PC-3 (cell line): ENCODE results near the gene BMP4. TPM values are rescaled to one million over a fixed set of nuclear protein-coding genes. Genes with fewer than 3 reads are reported as not detected.

Experiments used
- ATAC-seq: fragments of 200-7000 bp; cut with Tn5 transposase; 2 replicates; pipeline ENCODE4 v1.9.1; 2020; ENCODE audit warnings: mild to moderate bottlenecking, moderate library complexity
- BruUV-seq: library from RNA; stranded (reverse); fragments of 400-500 nt; replicated peaks from 2 replicates; lab custom pipeline; 2021; lab: Mats Ljungman, UMichigan
- CTCF ChIA-PET: fragments of 300-600 bp; sonication (Branson Sonifier 250); formaldehyde crosslinking; loops from one replicate; lab custom pipeline; 2022; ENCODE audit warnings: antibody characterized with exemption; lab: Charles Lee
- POLR2A ChIA-PET: fragments of 300-600 bp; sonication (Branson Sonifier 250); formaldehyde crosslinking; loops from one replicate; lab custom pipeline; 2022; ENCODE audit warnings: antibody characterized with exemption; ENCODE audit not compliant: unreplicated experiment; lab: Charles Lee
- DNase-seq: peaks from one replicate; pipeline ENCODE4 v3.0.0-alpha.2; 2015
- H2AFZ ChIP-seq: fragments of 300-600 bp; sonication (generic); 2 replicates; pipeline ENCODE4 v1.6.0; 2016; ENCODE audit warnings: antibody characterized with exemption, low read length
- H3F3A ChIP-seq: fragments of 300-600 bp; sonication (generic); one replicate; pipeline ENCODE4 v1.6.0; 2017; ENCODE audit warnings: antibody characterized with exemption, low read length, control low read depth, mild to moderate bottlenecking; ENCODE audit not compliant: unreplicated experiment
- H3K27ac ChIP-seq: fragments of 300-600 bp; sonication (generic); 2 replicates; pipeline ENCODE4 v1.5.1; 2016; ENCODE audit warnings: mild to moderate bottlenecking, low read length
- H3K27me3 ChIP-seq: fragments of 300-600 bp; sonication (generic); 2 replicates; pipeline ENCODE4 v1.6.1; 2016; ENCODE audit warnings: low read length, mixed read lengths
- H3K36me3 ChIP-seq: fragments of 300-600 bp; sonication (generic); 2 replicates; pipeline ENCODE4 v1.6.1; 2016; ENCODE audit warnings: low read depth, mixed run types, low read length, mixed read lengths
- H3K4me1 ChIP-seq: fragments of 300-600 bp; sonication (generic); 2 replicates; pipeline ENCODE4 v1.5.1; 2016; ENCODE audit warnings: low read length; ENCODE audit not compliant: insufficient read depth
- H3K4me2 ChIP-seq: fragments of 300-600 bp; sonication (generic); 2 replicates; pipeline ENCODE4 v1.6.0; 2016; ENCODE audit warnings: low read length
- H3K4me3 ChIP-seq: fragments of 300-600 bp; sonication (generic); 2 replicates; pipeline ENCODE4 v1.5.1; 2016; ENCODE audit warnings: mild to moderate bottlenecking, low read length, mixed read lengths
- H3K79me2 ChIP-seq: fragments of 300-600 bp; sonication (generic); 2 replicates; pipeline ENCODE4 v1.6.1; 2017; ENCODE audit warnings: low read length, mixed read lengths
- H3K9ac ChIP-seq: fragments of 300-600 bp; sonication (generic); 2 replicates; pipeline ENCODE4 v1.6.0; 2016; ENCODE audit warnings: mild to moderate bottlenecking, low read length
- H3K9me2 ChIP-seq: fragments of 300-600 bp; sonication (generic); replicated peaks from 2 replicates; pipeline ENCODE4 v1.6.1; 2016; ENCODE audit warnings: mixed run types, low read length, mixed read lengths
- H3K9me3 ChIP-seq: fragments of 300-600 bp; sonication (generic); 2 replicates; pipeline ENCODE4 v1.6.1; 2016; ENCODE audit warnings: low read length, mixed read lengths
- H4K20me1 ChIP-seq: fragments of 300-600 bp; sonication (generic); 2 replicates; pipeline ENCODE4 v1.6.1; 2016; ENCODE audit warnings: low read length, mixed read lengths
- CTCF ChIP-seq: fragments of 300-600 bp; sonication (generic); conservative IDR thresholded peaks from 2 replicates; pipeline ENCODE4 v1.5.1; 2017; ENCODE audit warnings: antibody characterized with exemption, low read depth, mild to moderate bottlenecking, low read length
- EZH2 ChIP-seq: fragments of 300-600 bp; sonication (generic); IDR thresholded peaks from one replicate; pipeline ENCODE4 v1.6.1; 2017; ENCODE audit warnings: antibody characterized with exemption, mild to moderate bottlenecking, low read length; ENCODE audit not compliant: unreplicated experiment
- EZH2phosphoT487 ChIP-seq: fragments of 300-600 bp; sonication (generic); IDR thresholded peaks from 2 replicates; pipeline ENCODE4 v1.6.1; 2018; ENCODE audit warnings: mild to moderate bottlenecking, antibody characterized with exemption, low read length, borderline replicate concordance
- intact Hi-C: fragments of 100-400 bp; cut with micrococcal nuclease; formaldehyde crosslinking; loops from 2 replicates; pipeline ENCODE4 v1.9.0; 2023
- total RNA-seq: library from RNA; depleted of rRNA; stranded (reverse); fragments of >200 nt; gene quantifications from 2 replicates; pipeline ENCODE4 v1.2.3, GENCODE V29; 2014

BMP4 gene
- total RNA-seq, 1 experiment from 2014 or later: 8.7 TPM

DNA sequence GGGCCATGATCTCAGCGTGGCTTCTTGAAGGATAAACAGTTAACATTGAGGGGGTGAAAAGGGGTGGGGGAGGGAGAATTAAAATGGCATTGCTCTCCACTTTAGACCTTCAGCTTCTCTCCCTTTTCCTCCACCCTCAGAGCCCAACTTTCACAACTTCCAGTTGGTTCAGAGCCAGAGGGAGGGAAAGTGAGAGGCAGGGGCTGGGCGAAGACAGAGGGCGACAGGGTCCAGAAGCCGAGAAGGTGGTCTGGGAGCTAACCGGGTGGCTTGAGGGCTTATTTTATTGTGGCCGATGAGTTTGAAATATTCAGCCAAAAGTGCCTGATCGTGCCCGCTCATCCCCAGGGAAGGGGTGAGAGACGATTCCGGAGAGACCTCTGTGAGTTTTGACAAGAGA, 4.1 kb downstream of the BMP4 start:
- H3K9me3 ChIP-seq: no peaks in the 10 kb centered on the region
- peak overlapping the region; percentile 91 for H3K4me3 ChIP-seq
- no peaks in the 10 kb centered on the region for H3F3A ChIP-seq
- H3K36me3 ChIP-seq: no peaks in the 10 kb centered on the region
- intact Hi-C loops: loop anchor here (2.0 to 10.0 kb wide), 7 partner anchors 22 to 518 kb away; no protein-coding TSS in a partner anchor
- H3K9me2 ChIP-seq: no peaks in the 10 kb centered on the region
- H3K27me3 ChIP-seq: no peaks in the 10 kb centered on the region
- peaks cover 27% of the 10 kb centered on the region for H3K79me2 ChIP-seq
- TF ChIP-seq EZH2 (no peak), EZH2phosphoT487 (no peak), CTCF (no peak)
- no peak for ATAC-seq
- no peak overlapping the region for H3K27ac ChIP-seq
- no peaks in the 10 kb centered on the region for H4K20me1 ChIP-seq
- DNase-seq: peak; percentile 16
- peak overlapping the region; percentile 90 for H2AFZ ChIP-seq
- H3K9ac ChIP-seq: peak overlapping the region; percentile 38
- BruUV-seq: no TSS peak
- ChIA-PET CTCF (interaction anchor here (0.8 kb wide), 1 partner anchor 10 kb away, joined by 3 read pairs; no protein-coding TSS in a partner anchor), POLR2A (interaction anchor here (0.6 to 0.9 kb wide), 4 partner anchors 13 to 468 kb away, joined by 3 to 6 read pairs (median 4); no protein-coding TSS in a partner anchor)
- H3K4me2 ChIP-seq: peak overlapping the region; percentile 91
- 0 out of 2 replicates have a peak, but pooled peaks cover 4% of the 10 kb centered on the region for H3K4me1 ChIP-seq

DNA sequence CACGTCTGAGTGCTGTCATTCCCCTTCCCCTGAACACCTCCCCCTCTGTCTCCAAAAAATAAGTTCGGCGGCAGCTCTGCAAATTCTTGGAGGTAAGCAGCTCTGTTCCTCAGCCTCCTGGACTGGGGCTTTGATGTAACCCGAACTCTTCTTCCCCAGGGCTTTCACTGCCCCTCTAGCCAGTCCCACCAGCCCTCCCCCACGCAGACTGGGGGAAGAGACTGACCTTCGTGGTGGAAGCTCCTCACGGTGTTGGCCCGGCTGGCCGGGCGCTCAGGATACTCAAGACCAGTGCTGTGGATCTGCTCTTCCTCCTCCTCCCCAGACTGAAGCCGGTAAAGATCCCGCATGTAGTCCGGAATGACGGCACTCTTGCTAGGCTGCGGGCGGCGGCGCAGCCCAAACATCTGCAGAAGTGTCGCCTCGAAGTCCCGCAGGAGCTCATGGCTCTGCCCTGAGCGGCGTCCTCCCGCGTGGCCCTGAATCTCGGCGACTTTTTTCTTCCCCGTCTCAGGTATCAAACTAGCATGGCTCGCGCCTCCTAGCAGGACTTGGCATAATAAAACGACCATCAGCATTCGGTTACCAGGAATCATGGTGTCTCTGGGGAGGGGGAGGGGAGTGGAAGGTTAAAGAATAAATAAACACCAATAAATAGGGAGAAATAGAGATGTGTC, 4.9 kb downstream of the BMP4 start:
- TF ChIP-seq CTCF (no peak), EZH2phosphoT487 (no peak), EZH2 (no peak)
- Histone ChIP-seq H4K20me1 (no peaks in the 10 kb centered on the region), H3K27me3 (no peaks in the 10 kb centered on the region), H3F3A (no peaks in the 10 kb centered on the region), H2AFZ (peak overlapping the region; percentile 90), H3K79me2 (peaks cover 27% of the 10 kb centered on the region), H3K27ac (no peak overlapping the region), H3K9ac (peak overlapping the region; percentile 23), H3K4me1 (0 out of 2 replicates have a peak, but pooled peaks cover 4% of the 10 kb centered on the region), H3K4me3 (peak overlapping the region; percentile 91), H3K4me2 (peak overlapping the region; percentile 91), H3K36me3 (no peaks in the 10 kb centered on the region), H3K9me3 (no peaks in the 10 kb centered on the region), H3K9me2 (no peaks in the 10 kb centered on the region)
- intact Hi-C loops: loop anchor here (2.0 to 10.0 kb wide), 7 partner anchors 21 to 517 kb away; no protein-coding TSS in a partner anchor
- no peak for ATAC-seq
- ChIA-PET POLR2A (interaction anchor here (0.6 to 1.0 kb wide), 3 partner anchors 9 to 300 kb away, joined by 3 to 15 read pairs (median 6); no protein-coding TSS in a partner anchor), CTCF (interaction anchor here (0.6 to 0.8 kb wide), 2 partner anchors 9 to 25 kb away, joined by 3 read pairs; no protein-coding TSS in a partner anchor)
- DNase-seq: peak; percentile 35
- no TSS peak for BruUV-seq
